K562 (cell line): ENCODE results near the gene MAGEB1. TPM values are rescaled to one million over a fixed set of nuclear protein-coding genes. Genes with fewer than 3 reads are reported as not detected.

Experiments used
- ETV6 ChIP-seq, 3 experiments: fragments of 150-350 bp in 1 of 3; sonication (generic) in 1 of 3; formaldehyde crosslinking in 1 of 3; IDR thresholded peaks; 2 replicates each; pipeline versions ENCODE4 v1.6.1 to v1.8.0; 2014 to 2022; ENCODE audit warnings: borderline replicate concordance in 2 of 3, low read depth in 2 of 3, antibody characterized with exemption in 1 of 3, low read length in 1 of 3, mild to moderate bottlenecking in 1 of 3, missing genetic modification reagents in 1 of 3
- GABPB1 ChIP-seq: sonication (generic); formaldehyde crosslinking; IDR thresholded peaks from 2 replicates; pipeline ENCODE4 v1.8.0; 2022; ENCODE audit warnings: mild to moderate bottlenecking, missing genetic modification reagents
- HLTF ChIP-seq: fragments of 450-650 bp; IDR thresholded peaks from 2 replicates; pipeline ENCODE4 v1.6.1; 2016
- HNRNPLL ChIP-seq: fragments of 200-400 bp; formaldehyde crosslinking; IDR thresholded peaks from 2 replicates; pipeline ENCODE4 v1.6.1; 2017; ENCODE audit warnings: low read length, low read depth, mild to moderate bottlenecking; ENCODE audit not compliant: poor library complexity, severe bottlenecking
- NCOA2 ChIP-seq, 2 experiments: fragments of 450-650 bp; IDR thresholded peaks; 2 replicates each; pipeline ENCODE4 v1.6.1; 2018; ENCODE audit warnings: mild to moderate bottlenecking in 2 of 2, moderate library complexity in 1 of 2; ENCODE audit not compliant: partially characterized antibody in 2 of 2
- NFIC ChIP-seq: fragments of 450-650 bp; IDR thresholded peaks from 2 replicates; pipeline ENCODE4 v1.6.1; 2017; ENCODE audit warnings: mild to moderate bottlenecking, inconsistent platforms
- NR2C1 ChIP-seq, 2 experiments: fragments of 450-650 bp; IDR thresholded peaks; 2 replicates each; pipeline ENCODE4 v1.6.1; 2017; ENCODE audit warnings: mild to moderate bottlenecking in 2 of 2, antibody characterized with exemption in 1 of 2, inconsistent platforms in 1 of 2, missing compliant biosample characterization in 1 of 2, missing genetic modification characterization in 1 of 2
- PHF8 ChIP-seq: fragments of 200-600 bp; sonication (generic); IDR thresholded peaks from 2 replicates; pipeline ENCODE4 v1.6.1; 2012; ENCODE audit warnings: mixed run types, mild to moderate bottlenecking, inconsistent platforms, low read length, moderate library complexity, borderline replicate concordance
- POLR3G ChIP-seq: IDR thresholded peaks from 2 replicates; pipeline ENCODE4 v1.6.1; 2011; ENCODE audit not compliant: insufficient read length, insufficient replicate concordance; ENCODE audit errors: extremely low read depth
- SRSF1 ChIP-seq: fragments of 200-400 bp; formaldehyde crosslinking; IDR thresholded peaks from 2 replicates; pipeline ENCODE4 v1.6.1; 2017; ENCODE audit warnings: mild to moderate bottlenecking, low read depth, low read length, moderate library complexity
- TARDBP ChIP-seq: fragments of 450-650 bp; IDR thresholded peaks from 2 replicates; pipeline ENCODE4 v1.6.1; 2016
- TBL1XR1 ChIP-seq, 2 experiments: IDR thresholded peaks; 2 replicates each; pipeline ENCODE4 v1.6.1; 2012; ENCODE audit warnings: improper control_type of control experiment in 2 of 2, low read length in 2 of 2, mild to moderate bottlenecking in 1 of 2
- ZNF431 ChIP-seq: sonication (generic); formaldehyde crosslinking; IDR thresholded peaks from 2 replicates; pipeline ENCODE4 v1.8.0; 2022; ENCODE audit warnings: mild to moderate bottlenecking, missing genetic modification reagents
- ZNF780A ChIP-seq: fragments of 250-450 bp; sonication (Bioruptor Pico); IDR thresholded peaks from 2 replicates; pipeline ENCODE4 v1.5.0; 2021; ENCODE audit warnings: mild to moderate bottlenecking
- ZSCAN29 ChIP-seq: fragments of 450-650 bp; IDR thresholded peaks from 2 replicates; pipeline ENCODE4 v1.6.1; 2017
- polyA plus RNA-seq, 8 experiments: library from polyadenylated mRNA; depleted of rRNA in 4 of 8; stranded (reverse) in 5 of 8; unstranded in 3 of 8; fragments of >200 nt; fragmentation: Nextera tagmentation in 2 of 8; fragmentation: Illumina TruSeq in 1 of 8; extraction: Ambion mirVana in 2 of 8; extraction: Trizol in 1 of 8; gene quantifications; 2 replicates each; pipeline versions ENCODE4 v1.2.1 to v1.2.3, GENCODE V29; 2011 to 2014; ENCODE audit warnings: inconsistent platforms in 1 of 8, missing spikeins in 1 of 8
- total RNA-seq, 7 experiments: library from RNA; depleted of rRNA in 6 of 7; stranded (reverse); fragments of >200 nt in 6 of 7; fragmentation: Illumina TruSeq in 2 of 7; extraction: Trizol in 2 of 7; gene quantifications; 2 replicates each; pipeline versions ENCODE4 v1.2.1 to v1.2.3, GENCODE V29; 2011 to 2021; ENCODE audit warnings: low replicate concordance in 1 of 7
- TF ChIP-seq, protein P1 (sequence below): conservative IDR thresholded peaks from 2 replicates; pipeline ENCODE4 v1.6.1; 2011; ENCODE audit warnings: low read depth, mild to moderate bottlenecking, low read length; ENCODE audit not compliant: control insufficient read depth
- TF ChIP-seq, protein P2 (sequence below): fragments of 450-650 bp; IDR thresholded peaks from 2 replicates; pipeline ENCODE4 v1.6.1; 2016; ENCODE audit warnings: antibody characterized with exemption
- TF ChIP-seq, protein P3 (sequence below): sonication (generic); formaldehyde crosslinking; IDR thresholded peaks from 2 replicates; pipeline ENCODE4 v1.8.0; 2022; ENCODE audit warnings: missing genetic modification reagents, mild to moderate bottlenecking, borderline replicate concordance
- TF ChIP-seq, protein P4 (sequence below): fragments of 450-650 bp; IDR thresholded peaks from 2 replicates; pipeline ENCODE4 v1.6.1; 2014; ENCODE audit warnings: low read depth, mild to moderate bottlenecking, moderate library complexity, borderline replicate concordance

Gene MAGEB1
- total and polyA plus RNA-seq, 9 of the 15 experiments (the other 6 are each of a cell fraction or from before 2014, with no cell fraction given): 32.6 to 100 (median 43.4) TPM

DNA sequence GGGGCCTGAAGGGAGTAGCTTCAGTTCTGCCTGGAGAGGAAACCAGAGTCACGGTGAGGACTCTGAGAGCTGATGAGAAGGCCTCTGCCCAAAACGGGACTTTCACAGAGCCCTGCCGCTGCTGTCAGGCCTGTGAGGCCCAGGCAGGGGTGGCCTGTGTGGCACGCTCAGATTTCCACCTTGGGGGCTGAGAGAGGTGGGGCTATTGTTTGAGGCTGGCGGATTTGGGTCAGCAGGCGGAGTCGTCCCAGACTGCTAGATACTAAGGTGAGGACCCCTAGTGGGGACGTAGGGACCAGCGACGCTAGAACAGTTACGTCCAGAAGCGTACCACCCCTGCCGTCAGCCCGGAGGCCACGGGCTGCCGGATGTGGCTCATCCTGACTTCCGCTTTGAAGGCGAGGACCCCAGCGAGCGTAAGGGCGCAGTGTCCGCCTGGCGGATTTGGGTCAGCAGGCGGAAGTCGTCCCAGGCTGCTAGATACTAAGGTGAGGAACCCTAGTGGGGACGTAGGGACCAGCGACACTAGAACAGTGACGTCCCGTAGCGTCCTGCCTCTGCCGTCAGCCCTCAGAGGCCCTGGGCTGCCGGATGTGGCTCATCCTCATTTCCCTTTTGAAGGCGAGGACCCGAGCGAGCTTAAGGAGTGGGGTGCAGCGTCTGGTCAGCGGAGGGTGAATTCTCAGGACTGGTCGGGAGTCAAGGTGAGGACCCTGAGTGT, at the start of gene MAGEB1 (continued):
- TF ChIP-seq, protein P1, sequence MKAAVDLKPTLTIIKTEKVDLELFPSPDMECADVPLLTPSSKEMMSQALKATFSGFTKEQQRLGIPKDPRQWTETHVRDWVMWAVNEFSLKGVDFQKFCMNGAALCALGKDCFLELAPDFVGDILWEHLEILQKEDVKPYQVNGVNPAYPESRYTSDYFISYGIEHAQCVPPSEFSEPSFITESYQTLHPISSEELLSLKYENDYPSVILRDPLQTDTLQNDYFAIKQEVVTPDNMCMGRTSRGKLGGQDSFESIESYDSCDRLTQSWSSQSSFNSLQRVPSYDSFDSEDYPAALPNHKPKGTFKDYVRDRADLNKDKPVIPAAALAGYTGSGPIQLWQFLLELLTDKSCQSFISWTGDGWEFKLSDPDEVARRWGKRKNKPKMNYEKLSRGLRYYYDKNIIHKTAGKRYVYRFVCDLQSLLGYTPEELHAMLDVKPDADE: no peak
- TF ChIP-seq TARDBP (peak; percentile 73; the same call in 1 of the 2 replicates), SRSF1 (no peak), POLR3G (no peak), PHF8 (peak; percentile 54; the same call in 1 of the 2 replicates), GABPB1 (CRISPR knock-in tag) (peak; percentile 94), NR2C1 (IDR thresholded peaks at IDR 0.05) (no peak), NR2C1 (tag; IDR thresholded peaks at IDR 0.05) (peak; percentile 26; the same call in 1 of the 2 replicates), HLTF (no peak), NCOA2 (IDR thresholded peaks at IDR 0.05; ENCODE audit: partially characterized antibody in 2 of 2) (no peak), ZSCAN29 (no peak), NFIC (no peak), TBL1XR1 (IDR thresholded peaks at IDR 0.05; ENCODE audit: low read length in 2 of 2) (no peak), ZNF431 (no peak), HNRNPLL (peak; percentile 50), ZNF780A (no peak), ETV6 (IDR thresholded peaks at IDR 0.05; ENCODE audit: borderline replicate concordance in 1 of 2, low read depth in 2 of 2, low read length in 1 of 2) (no peak), ETV6 (CRISPR knock-in tag; IDR thresholded peaks at IDR 0.05; ENCODE audit: borderline replicate concordance) (0 out of 2 replicates have a peak, but pooled peaks have one; percentile 14)
- TF ChIP-seq, protein P2, sequence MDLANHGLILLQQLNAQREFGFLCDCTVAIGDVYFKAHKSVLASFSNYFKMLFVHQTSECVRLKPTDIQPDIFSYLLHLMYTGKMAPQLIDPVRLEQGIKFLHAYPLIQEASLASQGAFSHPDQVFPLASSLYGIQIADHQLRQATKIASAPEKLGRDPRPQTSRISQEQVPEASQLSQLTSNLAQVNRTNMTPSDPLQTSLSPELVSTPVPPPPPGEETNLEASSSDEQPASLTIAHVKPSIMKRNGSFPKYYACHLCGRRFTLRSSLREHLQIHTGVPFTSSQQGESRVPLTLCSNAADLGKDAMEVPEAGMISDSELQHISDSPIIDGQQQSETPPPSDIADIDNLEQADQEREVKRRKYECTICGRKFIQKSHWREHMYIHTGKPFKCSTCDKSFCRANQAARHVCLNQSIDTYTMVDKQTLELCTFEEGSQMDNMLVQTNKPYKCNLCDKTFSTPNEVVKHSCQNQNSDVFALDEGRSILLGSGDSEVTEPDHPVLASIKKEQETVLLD: peak; percentile 97
- TF ChIP-seq, protein P3, sequence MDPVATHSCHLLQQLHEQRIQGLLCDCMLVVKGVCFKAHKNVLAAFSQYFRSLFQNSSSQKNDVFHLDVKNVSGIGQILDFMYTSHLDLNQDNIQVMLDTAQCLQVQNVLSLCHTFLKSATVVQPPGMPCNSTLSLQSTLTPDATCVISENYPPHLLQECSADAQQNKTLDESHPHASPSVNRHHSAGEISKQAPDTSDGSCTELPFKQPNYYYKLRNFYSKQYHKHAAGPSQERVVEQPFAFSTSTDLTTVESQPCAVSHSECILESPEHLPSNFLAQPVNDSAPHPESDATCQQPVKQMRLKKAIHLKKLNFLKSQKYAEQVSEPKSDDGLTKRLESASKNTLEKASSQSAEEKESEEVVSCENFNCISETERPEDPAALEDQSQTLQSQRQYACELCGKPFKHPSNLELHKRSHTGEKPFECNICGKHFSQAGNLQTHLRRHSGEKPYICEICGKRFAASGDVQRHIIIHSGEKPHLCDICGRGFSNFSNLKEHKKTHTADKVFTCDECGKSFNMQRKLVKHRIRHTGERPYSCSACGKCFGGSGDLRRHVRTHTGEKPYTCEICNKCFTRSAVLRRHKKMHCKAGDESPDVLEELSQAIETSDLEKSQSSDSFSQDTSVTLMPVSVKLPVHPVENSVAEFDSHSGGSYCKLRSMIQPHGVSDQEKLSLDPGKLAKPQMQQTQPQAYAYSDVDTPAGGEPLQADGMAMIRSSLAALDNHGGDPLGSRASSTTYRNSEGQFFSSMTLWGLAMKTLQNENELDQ (CRISPR knock-in tag): no peak
- TF ChIP-seq, protein P4, sequence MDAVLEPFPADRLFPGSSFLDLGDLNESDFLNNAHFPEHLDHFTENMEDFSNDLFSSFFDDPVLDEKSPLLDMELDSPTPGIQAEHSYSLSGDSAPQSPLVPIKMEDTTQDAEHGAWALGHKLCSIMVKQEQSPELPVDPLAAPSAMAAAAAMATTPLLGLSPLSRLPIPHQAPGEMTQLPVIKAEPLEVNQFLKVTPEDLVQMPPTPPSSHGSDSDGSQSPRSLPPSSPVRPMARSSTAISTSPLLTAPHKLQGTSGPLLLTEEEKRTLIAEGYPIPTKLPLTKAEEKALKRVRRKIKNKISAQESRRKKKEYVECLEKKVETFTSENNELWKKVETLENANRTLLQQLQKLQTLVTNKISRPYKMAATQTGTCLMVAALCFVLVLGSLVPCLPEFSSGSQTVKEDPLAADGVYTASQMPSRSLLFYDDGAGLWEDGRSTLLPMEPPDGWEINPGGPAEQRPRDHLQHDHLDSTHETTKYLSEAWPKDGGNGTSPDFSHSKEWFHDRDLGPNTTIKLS: peak; percentile 52; the same call in 1 of the 2 replicates
